Ureter (tissue), 1 donor: Measurements from ENCODE around the gene AKIRIN2. TPM values are rescaled to one million over a fixed set of nuclear protein-coding genes. Genes with fewer than 3 reads are reported as not detected.

Experiments
- DNase-seq: peaks from one replicate; pipeline ENCODE4 v3.0.0-alpha.2; 2020; ENCODE audit warnings: low spot score
- total RNA-seq: library from RNA; stranded (reverse); gene quantifications from one replicate; pipeline ENCODE4 v1.2.4, GENCODE V29; 2023
- donor health status: DM: yes; HTN: yes; CAD: no.

The AKIRIN2 gene
- total RNA-seq: 38.5 TPM

DNA sequence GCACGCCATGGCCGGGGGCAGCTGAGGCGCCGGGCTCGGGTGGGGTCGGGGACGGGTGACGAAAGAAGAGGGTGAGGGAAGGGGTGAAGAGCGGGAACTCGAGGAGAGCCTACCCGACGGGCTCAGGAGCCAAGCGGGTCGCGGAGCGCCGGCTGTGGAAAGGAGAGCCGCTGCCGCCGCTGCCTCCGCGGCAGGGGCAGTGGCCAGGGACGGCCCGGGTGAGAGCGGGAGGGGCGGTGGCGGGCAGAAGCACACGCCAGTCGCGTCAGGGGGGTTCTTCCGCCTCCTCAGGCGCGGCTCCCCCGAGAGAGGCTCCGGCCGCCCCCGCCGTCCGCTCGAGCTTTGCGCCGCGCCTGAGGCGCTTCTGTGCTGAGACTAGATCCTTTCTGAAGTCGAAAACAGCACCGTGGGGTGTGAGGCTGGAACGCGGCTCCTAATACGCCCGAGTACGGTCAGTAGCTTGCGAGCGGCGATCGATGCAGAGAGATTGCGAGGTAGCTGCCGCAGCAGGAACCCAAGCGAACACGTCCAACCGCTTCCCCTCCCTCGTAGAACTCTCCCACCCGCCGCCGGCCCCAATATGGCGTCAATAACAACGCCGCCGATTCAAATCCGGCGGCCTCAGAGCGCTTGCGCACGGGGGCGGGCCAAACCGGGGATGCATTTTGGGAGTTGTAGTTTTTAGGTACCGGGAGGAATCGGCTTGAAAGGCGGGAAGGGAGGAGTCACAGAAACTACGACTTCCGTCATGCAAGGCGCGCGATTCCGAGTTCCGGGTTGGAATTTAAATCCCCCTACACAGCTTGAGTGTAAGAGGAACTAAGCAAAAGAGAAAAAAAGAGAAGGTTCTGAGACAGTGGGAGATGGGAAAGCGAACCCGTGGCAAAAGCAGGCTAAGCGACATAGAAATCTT, at the start of gene AKIRIN2:
AKIRIN2 (minus strand) TSS at position 558 of the 913 bp plus-strand sequence; CDS start at position 9, 549 bp downstream.
- peak; percentile 98 for DNase-seq

DNA sequence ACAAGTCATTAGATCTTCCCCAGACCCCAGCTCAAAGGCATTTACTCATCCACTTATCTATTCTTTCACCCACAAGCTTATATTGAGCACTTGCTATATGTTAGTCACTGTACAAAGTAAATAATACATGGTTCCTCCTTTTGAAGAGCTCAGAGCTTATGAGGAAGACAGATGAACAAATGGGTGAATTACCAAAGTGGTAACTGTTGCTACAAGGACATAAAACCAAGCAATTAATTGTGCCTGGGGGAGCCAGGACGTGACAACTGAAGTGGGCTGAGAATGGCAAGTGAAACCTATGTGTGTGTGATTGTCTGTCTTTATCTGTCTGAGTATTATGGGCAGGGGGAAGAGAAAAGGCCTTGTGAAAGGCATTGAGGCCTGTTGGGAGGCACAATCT, 45.6 kb upstream of the AKIRIN2 start:
- no peak for DNase-seq

DNA sequence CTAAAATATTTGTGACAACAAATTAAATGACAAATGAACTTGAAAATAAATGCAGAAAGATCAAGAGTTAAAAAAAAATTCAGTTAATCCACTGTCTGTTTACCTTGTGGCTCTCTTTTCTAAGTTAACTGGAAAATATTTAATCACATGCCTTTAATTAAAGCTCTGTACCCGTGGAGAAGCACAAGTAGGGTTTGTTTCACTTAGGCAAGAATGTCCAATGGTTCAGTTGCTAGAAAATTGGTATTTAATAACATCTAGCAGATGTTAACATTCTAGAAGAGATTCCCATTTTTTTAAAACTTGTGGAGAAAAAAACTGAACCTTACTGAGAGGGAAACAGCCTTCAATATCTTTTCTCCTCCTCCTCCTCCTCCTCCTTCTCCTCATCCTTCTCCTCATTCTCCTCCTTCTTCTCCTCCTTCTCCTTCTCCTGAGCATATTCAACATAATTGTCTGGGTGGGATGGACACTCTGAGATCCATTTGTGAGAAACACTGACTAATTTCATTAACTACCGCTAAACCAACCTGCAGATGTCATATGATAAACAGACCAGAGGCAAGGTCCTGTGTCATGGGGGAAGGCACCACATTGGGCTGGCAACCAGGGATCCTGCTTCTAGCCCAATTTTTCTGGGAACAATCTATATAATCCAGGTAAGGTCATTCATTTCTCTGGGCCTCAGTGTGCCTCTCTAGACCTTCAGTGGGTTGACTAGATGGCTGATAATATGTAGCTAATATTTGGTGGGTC, 44.1 kb upstream of the AKIRIN2 start:
- DNase-seq: no peak

GRCh38 chr6:87743454-87743853, 41.4 kb upstream of the AKIRIN2 start:
- no peak for DNase-seq

GRCh38 chr6:87742106-87742505, 40.1 kb upstream of the AKIRIN2 start:
- no peak for DNase-seq

DNA sequence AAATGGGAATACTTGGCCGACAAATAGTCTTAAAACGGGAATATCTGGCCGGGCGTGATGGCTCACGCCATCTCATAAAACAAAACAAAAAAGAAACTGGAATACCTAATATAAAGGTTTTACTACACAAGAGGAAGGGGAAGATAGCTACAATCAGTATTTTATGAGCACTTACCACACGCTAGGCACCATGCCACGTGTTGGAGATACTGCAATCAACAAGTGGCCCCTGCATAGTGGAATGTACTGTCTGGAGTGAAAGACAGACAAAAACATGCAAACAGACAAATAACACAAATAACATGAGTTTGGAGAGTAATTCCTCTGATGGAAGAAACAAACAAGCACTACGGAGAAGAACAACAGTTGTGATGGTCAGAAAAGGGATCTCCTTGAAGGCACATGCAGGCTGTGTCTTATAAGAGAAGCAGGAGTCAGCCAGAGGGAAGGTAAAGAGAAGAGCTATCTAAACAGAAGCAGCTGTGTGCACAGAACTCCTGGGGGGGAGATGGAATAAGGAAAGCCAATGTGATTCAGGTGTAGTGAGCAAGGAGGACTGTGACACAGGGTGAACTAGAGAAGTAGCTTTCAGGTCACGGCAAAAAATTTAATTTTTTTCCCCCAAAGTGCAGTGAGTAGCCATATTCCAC, 39.1 kb upstream of the AKIRIN2 start:
- no peak for DNase-seq

- no peak for DNase-seq
Measured at GRCh38 chr6:87738744-87739143, 36.7 kb upstream of the AKIRIN2 start.

GRCh38 chr6:87738000-87738399, 36.0 kb upstream of the AKIRIN2 start:
- no peak for DNase-seq

GRCh38 chr6:87736809-87737540, 34.9 kb upstream of the AKIRIN2 start:
- DNase-seq: no peak

- peak; percentile 89 for DNase-seq
Measured at GRCh38 chr6:87731818-87732661, 30.0 kb upstream of the AKIRIN2 start.

- DNase-seq: no peak
Measured at GRCh38 chr6:87731080-87731479, 29.0 kb upstream of the AKIRIN2 start.

DNA sequence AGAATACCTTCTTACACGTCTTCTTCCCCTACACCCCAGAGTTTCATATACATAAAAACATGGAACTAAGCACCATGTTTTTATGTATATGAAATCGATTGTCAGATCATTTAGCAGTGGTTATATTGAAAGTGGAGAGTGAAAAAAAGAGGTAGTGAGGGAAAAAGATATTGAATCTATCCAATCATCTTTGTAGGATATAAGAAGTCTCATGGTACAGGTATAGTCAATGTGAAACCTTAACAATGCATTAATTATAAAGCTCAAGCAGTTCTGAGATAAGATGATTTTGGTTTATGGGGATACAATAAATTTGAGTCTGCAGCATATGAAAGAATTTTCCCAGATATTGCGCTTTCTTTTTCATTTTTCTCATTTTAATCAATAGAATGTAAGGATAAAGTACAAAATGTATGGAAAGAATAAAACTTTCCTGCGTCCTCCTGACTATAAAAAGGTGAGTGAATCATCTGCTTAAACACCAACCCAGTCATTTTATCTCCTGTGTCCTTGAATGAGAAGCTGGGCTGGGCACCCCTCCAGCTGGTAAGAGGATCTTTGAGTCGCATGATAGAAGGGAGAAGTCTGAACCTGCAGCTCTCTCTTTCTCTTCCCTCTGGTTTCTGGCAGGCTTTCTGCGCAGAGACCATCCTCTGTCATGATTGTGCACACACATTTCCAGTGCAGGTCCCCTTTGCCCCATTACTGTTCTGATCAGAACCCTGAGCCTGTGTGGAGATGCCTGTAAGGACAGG, 28.1 kb upstream of the AKIRIN2 start:
- DNase-seq: no peak

DNA sequence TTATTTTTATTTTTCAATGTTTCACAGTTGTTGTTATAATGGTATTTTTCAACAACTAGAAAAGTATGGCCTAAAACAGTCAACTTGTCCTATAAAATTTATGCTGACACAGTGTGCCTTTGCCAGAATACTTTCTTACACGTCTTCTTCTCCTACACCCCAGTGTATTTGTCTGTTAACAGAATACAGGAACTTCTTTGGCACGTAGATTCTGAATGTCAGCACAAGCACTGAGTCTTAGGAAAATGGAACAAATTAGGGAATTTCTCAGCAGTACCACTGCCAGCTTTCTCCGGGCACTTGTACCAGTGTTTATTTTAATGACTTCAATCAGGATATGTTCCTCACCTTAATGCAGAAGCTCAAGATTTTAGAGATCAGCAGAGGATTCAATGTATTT, 26.7 kb upstream of the AKIRIN2 start:
- DNase-seq: no peak

GRCh38 chr6:87724983-87725811, 23.2 kb upstream of the AKIRIN2 start:
- no peak for DNase-seq

- DNase-seq: peak; percentile 65
Measured at GRCh38 chr6:87723170-87724078, 21.4 kb upstream of the AKIRIN2 start.

GRCh38 chr6:87722540-87723169, 20.6 kb upstream of the AKIRIN2 start:
- no peak for DNase-seq

DNA sequence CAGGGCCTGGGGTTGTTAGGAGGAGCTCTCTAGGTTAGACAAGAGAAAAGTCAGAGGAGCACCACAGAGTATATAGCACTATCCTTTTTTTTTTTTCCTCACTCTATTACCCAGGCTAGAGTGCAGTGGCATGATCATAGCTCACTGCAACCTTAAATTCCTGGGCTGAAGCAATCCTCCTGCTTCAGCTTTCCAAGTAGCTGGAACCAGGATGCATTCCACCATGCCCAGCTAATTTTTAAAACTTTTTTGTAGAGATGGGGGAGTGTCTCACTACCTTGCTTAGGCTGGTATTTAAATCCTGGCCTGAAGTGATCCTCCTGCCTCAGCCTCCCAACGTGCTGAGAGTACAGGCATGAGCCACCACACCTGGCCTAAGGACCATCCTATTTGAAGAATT, 19.3 kb upstream of the AKIRIN2 start:
- DNase-seq: no peak
